ENCODE data around the gene TTC21B.

TTC21B gene

GRCh38 chr2:165827921-165828276, 125.7 kb downstream of the TTC21B start:
- no peak for DNase-seq

- DNase-seq = no peak
These were observed 126.3 kb downstream of the TTC21B start for GRCh38 chr2:165827016-165827920.

- no peak for DNase-seq
These were observed 128.5 kb downstream of the TTC21B start for GRCh38 chr2:165825041-165825440.
